ENCODE results near the gene LSMEM2.
"Not testable (repeated sequence)": the region's sequence is repeated elsewhere in the genome, so short reads cannot be mapped to it uniquely, and the experiment has no call there.

The LSMEM2 gene

DNA sequence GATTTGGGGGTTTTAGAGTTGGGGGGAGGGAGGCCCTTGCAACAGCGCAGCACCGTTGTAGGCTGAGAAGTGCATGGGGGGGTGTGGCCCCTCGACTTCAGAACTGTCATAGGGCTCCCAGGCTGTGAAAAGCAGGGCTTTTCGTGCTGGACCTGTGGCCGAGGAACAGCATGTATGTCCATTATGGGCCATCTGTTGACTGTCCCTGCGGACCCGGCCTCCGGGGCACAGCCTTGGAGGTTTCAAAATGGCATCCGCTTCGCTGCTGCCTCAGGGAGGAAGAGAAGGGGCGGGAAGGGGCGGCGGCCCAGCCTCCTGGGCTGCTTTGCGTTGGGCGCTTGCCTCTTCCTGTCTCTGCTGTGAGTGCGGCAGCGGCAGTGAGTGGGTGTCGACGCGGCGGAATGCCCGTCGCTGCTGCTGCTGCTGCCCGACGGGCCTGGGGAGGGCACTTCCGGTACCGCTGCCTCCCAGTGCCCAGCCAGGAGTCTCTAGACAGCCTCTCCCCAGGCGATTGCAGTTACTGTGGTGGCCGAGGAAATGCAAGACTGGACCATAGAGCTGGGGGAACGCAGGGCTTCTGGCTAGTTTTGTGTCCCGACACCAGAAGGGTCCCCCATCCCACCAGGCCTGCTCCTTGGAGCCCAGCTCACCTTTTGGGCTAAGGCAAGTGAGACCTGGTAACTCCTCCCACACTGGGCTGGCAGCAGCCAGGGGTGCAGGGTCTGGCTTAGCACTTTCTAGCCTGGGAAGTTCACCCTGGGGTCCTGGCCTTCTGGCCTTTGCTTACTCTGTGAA lies 40.9 kb upstream of the LSMEM2 start:
- H3K4me1 ChIP-seq (ENCODE audit: control insufficient read depth, insufficient read depth, low read length), result peaks cover 30% of the 10 kb centered on the region
- no peaks in the 10 kb centered on the region for H3K27me3 ChIP-seq (replicated peaks; ENCODE audit: control insufficient read depth, insufficient read depth, low read length)
- H3K9ac ChIP-seq (ENCODE audit: low read length), result peak overlapping the region; percentile 96
- H3K36me3 ChIP-seq (ENCODE audit: control insufficient read depth, insufficient read depth, low read length, severe bottlenecking), result no peaks in the 10 kb centered on the region
- peak overlapping the region; percentile 94 for H3K4me3 ChIP-seq (ENCODE audit: low read length)
- peak; percentile 93 for DNase-seq (ENCODE audit: low read depth)
- H3K9me3 ChIP-seq (ENCODE audit: control insufficient read depth, low read length), result no peaks in the 10 kb centered on the region

DNA sequence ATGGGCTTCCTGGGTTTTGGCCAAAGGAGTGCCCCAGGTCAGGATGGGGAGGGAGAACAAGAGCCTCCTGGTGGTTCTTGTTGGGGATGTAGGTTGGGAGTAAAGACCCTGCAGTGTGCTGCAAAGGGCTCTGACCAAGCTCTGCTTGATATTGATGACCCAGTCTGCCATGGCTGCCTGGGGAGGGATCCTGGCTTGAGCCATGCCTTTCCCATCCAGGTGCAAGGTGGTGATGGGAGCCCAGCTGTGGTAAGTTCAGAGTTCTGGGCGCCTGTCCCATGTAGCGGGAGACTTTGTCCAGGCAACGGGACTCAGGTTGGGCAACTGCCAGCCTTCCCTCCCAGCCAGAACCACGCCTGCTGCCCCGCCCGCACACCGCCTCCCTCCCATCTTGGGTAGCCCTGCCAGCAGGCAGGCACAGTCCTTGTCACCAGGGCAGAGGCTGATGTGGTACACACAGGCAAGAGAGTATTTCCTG lies 40.3 kb upstream of the LSMEM2 start:
- Histone ChIP-seq H3K27me3 (replicated peaks; ENCODE audit: control insufficient read depth, insufficient read depth, low read length) (no peaks in the 10 kb centered on the region), H3K9me3 (ENCODE audit: control insufficient read depth, low read length) (no peaks in the 10 kb centered on the region), H3K4me1 (ENCODE audit: control insufficient read depth, insufficient read depth, low read length) (peaks cover 36% of the 10 kb centered on the region), H3K36me3 (ENCODE audit: control insufficient read depth, insufficient read depth, low read length, severe bottlenecking) (no peaks in the 10 kb centered on the region), H3K9ac (ENCODE audit: low read length) (peak overlapping the region; percentile 96), H3K4me3 (ENCODE audit: low read length) (peak overlapping the region; percentile 94)
- peak; percentile 43 for DNase-seq (ENCODE audit: low read depth)

DNA sequence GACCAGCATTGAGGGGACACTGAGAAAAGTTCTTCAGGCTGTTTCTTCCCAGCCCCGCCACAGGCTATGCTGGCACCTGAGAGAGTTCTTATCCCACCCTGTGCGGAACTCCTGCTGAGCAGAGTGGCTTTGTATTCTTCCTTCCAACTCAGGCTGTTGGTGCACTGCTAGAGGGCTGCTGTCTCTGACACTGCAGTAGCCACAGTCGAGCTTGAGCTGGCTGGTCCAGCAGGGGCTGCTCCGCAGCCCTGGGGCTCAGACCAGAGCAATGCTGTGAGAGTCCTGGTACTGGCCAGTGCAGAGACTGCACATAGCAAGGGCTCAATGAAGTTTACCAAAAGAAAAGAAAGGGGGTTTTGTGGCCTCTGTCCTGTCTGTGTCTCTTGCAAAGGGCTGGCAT lies 39.2 kb upstream of the LSMEM2 start:
- H3K4me3 ChIP-seq (ENCODE audit: low read length), result no peak overlapping the region

DNA sequence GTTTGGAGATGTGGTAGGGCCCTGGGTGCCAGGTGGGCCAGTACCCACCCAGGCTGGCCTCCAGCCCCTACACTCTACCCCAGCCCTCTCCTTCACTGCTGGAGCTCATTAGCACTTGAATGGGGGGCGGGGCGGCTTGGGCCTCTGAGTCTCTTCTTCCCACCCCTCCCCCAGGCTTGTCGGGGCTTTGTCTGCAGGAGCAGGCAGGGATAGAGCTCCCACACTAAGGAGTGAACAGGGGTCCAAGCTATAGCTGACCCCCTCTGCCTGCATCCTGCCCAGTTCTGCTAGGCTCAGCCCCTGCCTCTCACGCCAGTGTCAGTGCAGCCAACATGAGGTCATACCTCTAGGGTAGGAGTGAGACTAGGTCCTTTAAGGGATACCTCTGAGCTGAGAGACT lies 37.7 kb upstream of the LSMEM2 start:
- H3K36me3 ChIP-seq (ENCODE audit: control insufficient read depth, insufficient read depth, low read length, severe bottlenecking), result no peaks in the 10 kb centered on the region
- no peak for DNase-seq (ENCODE audit: low read depth)
- no peak overlapping the region for H3K4me3 ChIP-seq (ENCODE audit: low read length)
- H3K27me3 ChIP-seq (replicated peaks; ENCODE audit: control insufficient read depth, insufficient read depth, low read length), result no peaks in the 10 kb centered on the region
- H3K9ac ChIP-seq (ENCODE audit: low read length), result no peak overlapping the region
- peaks cover 42% of the 10 kb centered on the region for H3K4me1 ChIP-seq (ENCODE audit: control insufficient read depth, insufficient read depth, low read length)
- H3K9me3 ChIP-seq (ENCODE audit: control insufficient read depth, low read length), result no peaks in the 10 kb centered on the region

More for the DNA sequence above, 39.2 kb upstream of the LSMEM2 start:
- H3K9ac ChIP-seq (ENCODE audit: low read length), result peak overlapping the region; percentile 5
- no peak for DNase-seq (ENCODE audit: low read depth)
- no peaks in the 10 kb centered on the region for H3K36me3 ChIP-seq (ENCODE audit: control insufficient read depth, insufficient read depth, low read length, severe bottlenecking)
- H3K9me3 ChIP-seq (ENCODE audit: control insufficient read depth, low read length), result no peaks in the 10 kb centered on the region
- no peaks in the 10 kb centered on the region for H3K27me3 ChIP-seq (replicated peaks; ENCODE audit: control insufficient read depth, insufficient read depth, low read length)
- peaks cover 39% of the 10 kb centered on the region for H3K4me1 ChIP-seq (ENCODE audit: control insufficient read depth, insufficient read depth, low read length)

DNA sequence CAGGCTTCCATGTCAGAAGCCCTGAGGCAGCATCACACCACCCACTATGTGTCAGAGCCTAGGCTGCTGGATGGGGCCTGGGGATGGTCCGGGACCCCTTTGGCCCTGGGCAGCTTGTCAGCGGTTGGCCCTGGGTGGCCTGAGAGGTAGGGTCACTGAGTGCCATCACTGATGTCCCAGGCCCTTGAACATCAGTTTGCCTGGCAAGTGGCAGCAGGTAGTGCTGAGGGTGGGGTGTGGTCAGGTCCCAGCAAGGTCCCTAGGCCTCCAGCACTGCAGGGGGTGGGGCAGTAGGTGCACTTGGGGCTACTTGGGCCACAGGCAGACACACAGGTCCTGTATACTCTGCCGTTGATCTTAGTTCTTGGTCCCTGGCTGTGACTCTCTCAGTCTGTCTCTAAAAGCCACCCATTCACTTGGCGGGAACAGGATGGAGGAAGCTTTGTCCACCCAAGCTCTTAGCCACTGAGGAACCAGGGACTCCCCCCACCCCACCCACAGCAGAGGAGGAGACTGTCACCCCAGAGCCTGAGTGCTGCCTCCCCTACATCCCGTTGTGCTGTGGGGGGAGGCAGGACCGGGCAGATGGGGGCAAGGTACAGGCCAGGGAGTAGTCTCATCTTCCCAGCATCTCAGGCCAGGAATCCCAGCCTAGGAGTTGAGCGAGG lies 37.0 kb upstream of the LSMEM2 start:
- Histone ChIP-seq H3K4me3 (ENCODE audit: low read length) (no peak overlapping the region), H3K9me3 (ENCODE audit: control insufficient read depth, low read length) (no peaks in the 10 kb centered on the region), H3K36me3 (ENCODE audit: control insufficient read depth, insufficient read depth, low read length, severe bottlenecking) (no peaks in the 10 kb centered on the region), H3K27me3 (replicated peaks; ENCODE audit: control insufficient read depth, insufficient read depth, low read length) (no peaks in the 10 kb centered on the region), H3K9ac (ENCODE audit: low read length) (peak overlapping the region; percentile 4), H3K4me1 (ENCODE audit: control insufficient read depth, insufficient read depth, low read length) (peaks cover 48% of the 10 kb centered on the region)
- DNase-seq (ENCODE audit: low read depth), result no peak

DNA sequence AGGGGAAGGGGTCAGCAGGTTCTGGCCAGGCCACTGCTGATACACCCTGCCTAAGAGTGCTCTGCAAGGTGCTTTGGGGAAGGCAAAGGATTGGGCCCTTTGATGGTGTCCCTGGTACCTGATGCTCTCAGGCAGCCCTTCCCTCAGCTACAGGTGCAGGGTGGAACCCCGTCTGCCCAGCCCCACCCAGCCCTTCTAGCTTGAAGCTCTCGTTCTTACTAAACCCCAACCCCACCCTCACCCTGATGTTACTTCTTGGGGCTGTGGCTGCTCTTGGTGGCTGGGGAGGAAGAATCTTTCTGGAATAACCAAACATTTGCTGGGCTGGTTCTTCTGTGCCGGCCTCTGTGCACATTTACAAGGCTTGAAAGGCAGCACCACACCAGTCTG lies 36.5 kb upstream of the LSMEM2 start:
- Histone ChIP-seq H3K4me3 (ENCODE audit: low read length) (no peak overlapping the region), H3K9me3 (ENCODE audit: control insufficient read depth, low read length) (no peaks in the 10 kb centered on the region), H3K36me3 (ENCODE audit: control insufficient read depth, insufficient read depth, low read length, severe bottlenecking) (no peaks in the 10 kb centered on the region), H3K9ac (ENCODE audit: low read length) (peak overlapping the region; percentile 53), H3K4me1 (ENCODE audit: control insufficient read depth, insufficient read depth, low read length) (peaks cover 49% of the 10 kb centered on the region), H3K27me3 (replicated peaks; ENCODE audit: control insufficient read depth, insufficient read depth, low read length) (no peaks in the 10 kb centered on the region)
- DNase-seq (ENCODE audit: low read depth), result no peak

DNA sequence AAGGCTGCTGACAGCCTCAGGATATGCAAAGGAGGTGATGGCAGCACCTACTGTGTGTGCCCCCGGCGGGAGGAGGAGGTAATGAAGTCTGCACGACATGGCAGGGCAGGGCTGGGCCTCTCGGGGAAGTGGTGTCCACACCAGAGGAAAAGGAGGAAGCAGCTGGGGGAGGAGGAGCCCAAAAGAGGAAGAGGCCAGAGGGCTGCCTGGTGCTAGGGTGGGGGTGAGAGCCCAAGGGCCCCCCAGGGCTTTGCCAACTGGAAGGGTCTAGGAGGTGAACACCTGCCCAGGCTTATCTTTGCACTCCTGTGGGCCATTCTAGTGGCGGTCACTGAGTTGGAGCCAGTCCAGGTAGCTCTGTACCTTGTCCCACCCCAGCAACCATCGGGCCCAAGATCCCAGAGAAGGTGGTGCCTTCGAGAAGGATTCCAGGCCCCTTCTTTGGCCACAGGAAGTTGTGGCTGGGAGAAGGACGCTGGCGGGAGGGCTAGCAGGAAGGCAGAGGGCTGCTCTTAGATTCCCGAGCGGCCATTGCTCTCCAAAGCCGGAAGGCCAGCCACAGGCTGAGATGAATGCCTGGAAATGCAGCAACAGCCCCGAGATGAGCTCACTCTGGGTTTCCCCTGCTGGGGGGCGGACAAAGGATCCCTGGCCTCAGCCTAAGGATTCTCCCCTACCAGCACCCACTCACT lies 35.9 kb upstream of the LSMEM2 start:
- no peaks in the 10 kb centered on the region for H3K27me3 ChIP-seq (replicated peaks; ENCODE audit: control insufficient read depth, insufficient read depth, low read length)
- H3K4me3 ChIP-seq (ENCODE audit: low read length), result no peak overlapping the region
- H3K9me3 ChIP-seq (ENCODE audit: control insufficient read depth, low read length), result no peaks in the 10 kb centered on the region
- peaks cover 50% of the 10 kb centered on the region for H3K4me1 ChIP-seq (ENCODE audit: control insufficient read depth, insufficient read depth, low read length)
- peak overlapping the region; percentile 53 for H3K9ac ChIP-seq (ENCODE audit: low read length)
- DNase-seq (ENCODE audit: low read depth), result no peak
- no peaks in the 10 kb centered on the region for H3K36me3 ChIP-seq (ENCODE audit: control insufficient read depth, insufficient read depth, low read length, severe bottlenecking)

DNA sequence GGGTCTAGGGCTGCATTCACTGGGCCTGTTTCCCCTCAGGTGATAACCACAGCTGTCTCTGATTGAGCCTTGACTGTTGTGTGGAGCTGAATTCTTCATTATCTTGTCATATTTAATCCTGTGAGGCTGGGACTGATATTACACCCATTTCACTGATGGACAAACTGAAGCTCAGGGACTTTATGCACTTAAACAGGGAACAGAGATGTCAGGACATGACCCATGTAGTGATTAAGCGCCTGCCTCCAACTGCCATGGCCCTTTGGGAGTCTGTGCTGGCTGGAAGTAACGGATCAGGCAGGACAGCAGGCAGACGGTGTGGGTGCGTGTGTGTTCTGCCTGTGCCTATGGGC lies 35.4 kb upstream of the LSMEM2 start:
- Histone ChIP-seq H3K9ac (ENCODE audit: low read length) (peak overlapping the region; percentile 53), H3K4me3 (ENCODE audit: low read length) (no peak overlapping the region), H3K9me3 (ENCODE audit: control insufficient read depth, low read length) (no peaks in the 10 kb centered on the region), H3K36me3 (ENCODE audit: control insufficient read depth, insufficient read depth, low read length, severe bottlenecking) (no peaks in the 10 kb centered on the region), H3K27me3 (replicated peaks; ENCODE audit: control insufficient read depth, insufficient read depth, low read length) (no peaks in the 10 kb centered on the region), H3K4me1 (ENCODE audit: control insufficient read depth, insufficient read depth, low read length) (peaks cover 51% of the 10 kb centered on the region)
- DNase-seq (ENCODE audit: low read depth), result no peak

DNA sequence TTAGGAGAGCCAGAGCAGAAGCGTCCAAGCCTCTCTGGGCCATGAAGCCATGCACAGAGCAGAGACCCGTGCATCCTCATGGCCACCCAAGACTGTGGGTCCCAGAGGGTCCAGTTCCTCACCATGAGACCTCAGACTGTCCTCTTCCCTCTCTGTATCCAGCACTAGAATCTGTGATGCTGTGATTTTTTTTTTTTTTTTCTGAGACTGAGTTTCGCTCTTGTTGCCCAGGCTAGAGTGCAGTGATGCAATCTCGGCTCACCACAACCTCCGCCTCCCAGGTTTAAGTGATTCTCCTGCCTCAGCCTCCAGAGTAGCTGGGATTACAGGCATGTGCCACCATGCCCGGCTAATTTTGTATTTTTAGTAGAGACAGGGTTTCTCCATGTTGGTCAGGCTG lies 34.1 kb upstream of the LSMEM2 start:
- H3K4me3 ChIP-seq (ENCODE audit: low read length); H3K9ac ChIP-seq (ENCODE audit: low read length); DNase-seq (ENCODE audit: low read depth); H3K27me3 ChIP-seq (replicated peaks; ENCODE audit: control insufficient read depth, insufficient read depth, low read length); H3K9me3 ChIP-seq (ENCODE audit: control insufficient read depth, low read length); H3K36me3 ChIP-seq (ENCODE audit: control insufficient read depth, insufficient read depth, low read length, severe bottlenecking): not testable (repeated sequence)
- peaks cover 55% of the 10 kb centered on the region for H3K4me1 ChIP-seq (ENCODE audit: control insufficient read depth, insufficient read depth, low read length)

DNA sequence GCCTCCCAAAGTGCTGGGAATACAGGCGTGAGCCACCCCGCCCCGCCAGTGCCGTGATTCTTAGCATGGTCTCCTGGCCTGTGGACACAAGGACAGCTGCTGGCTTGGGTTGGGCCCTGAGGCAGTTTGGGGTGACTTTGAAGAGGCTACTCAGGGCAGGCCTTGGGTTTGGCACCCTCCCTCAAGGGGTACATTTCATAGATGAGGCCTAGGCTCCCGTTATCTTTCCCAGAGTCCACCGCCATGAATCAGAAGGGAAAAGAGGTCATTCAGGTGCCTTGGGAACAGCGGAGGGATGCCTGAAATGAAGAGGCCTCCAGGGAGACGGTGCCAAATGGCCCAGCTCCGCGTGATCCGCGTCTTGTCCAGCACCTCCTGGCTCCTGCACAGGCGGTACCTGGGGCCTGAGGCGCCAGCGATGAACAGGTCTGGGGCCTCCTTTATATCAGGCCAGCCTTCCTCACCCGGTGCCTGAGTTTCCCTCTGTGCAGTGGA lies 33.6 kb upstream of the LSMEM2 start:
- no peak for DNase-seq (ENCODE audit: low read depth)
- no peaks in the 10 kb centered on the region for H3K9me3 ChIP-seq (ENCODE audit: control insufficient read depth, low read length)
- no peaks in the 10 kb centered on the region for H3K27me3 ChIP-seq (replicated peaks; ENCODE audit: control insufficient read depth, insufficient read depth, low read length)
- peak overlapping the region; percentile 80 for H3K9ac ChIP-seq (ENCODE audit: low read length)
- H3K36me3 ChIP-seq (ENCODE audit: control insufficient read depth, insufficient read depth, low read length, severe bottlenecking), result no peaks in the 10 kb centered on the region
- peaks cover 60% of the 10 kb centered on the region for H3K4me1 ChIP-seq (ENCODE audit: control insufficient read depth, insufficient read depth, low read length)
- peak overlapping the region; percentile 64 for H3K4me3 ChIP-seq (ENCODE audit: low read length)

DNA sequence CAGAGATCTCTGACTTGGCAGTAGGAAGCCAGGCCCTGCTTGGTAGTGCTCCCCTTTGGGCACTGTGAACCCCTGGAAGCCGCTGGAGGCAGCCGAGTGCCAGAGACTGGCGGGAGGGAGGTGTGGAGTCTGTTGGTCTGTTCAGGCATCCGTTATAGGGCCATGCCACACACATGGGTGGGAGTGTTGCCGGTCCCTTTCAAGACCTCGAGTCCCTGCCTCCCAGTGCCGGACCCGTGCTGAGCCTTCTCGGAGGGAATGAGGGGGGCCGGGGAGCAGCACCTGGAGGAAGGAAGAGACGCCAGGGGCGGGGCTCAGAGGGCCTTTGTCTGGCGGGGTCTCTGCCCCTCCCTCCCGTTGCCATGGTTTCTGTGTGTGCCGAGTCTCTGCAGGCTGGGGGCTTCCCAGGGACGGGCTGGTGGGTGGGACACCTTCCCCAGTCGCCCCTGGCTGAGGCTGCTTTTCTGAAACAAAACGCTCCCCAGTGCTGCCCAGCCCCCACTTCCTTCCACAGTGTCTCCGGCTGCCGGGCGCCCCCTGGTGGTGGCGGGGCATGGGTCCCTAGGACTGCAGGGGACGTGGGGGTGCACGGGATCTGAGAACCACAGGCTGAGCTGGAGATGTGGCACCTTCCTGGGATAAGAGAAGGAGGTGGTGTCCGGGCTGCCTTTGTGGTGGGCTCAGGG lies 32.9 kb upstream of the LSMEM2 start:
- Histone ChIP-seq H3K27me3 (replicated peaks; ENCODE audit: control insufficient read depth, insufficient read depth, low read length) (no peaks in the 10 kb centered on the region), H3K4me1 (ENCODE audit: control insufficient read depth, insufficient read depth, low read length) (peaks cover 61% of the 10 kb centered on the region), H3K9ac (ENCODE audit: low read length) (peak overlapping the region; percentile 80), H3K9me3 (ENCODE audit: control insufficient read depth, low read length) (no peaks in the 10 kb centered on the region), H3K36me3 (ENCODE audit: control insufficient read depth, insufficient read depth, low read length, severe bottlenecking) (no peaks in the 10 kb centered on the region), H3K4me3 (ENCODE audit: low read length) (peak overlapping the region; percentile 64)
- DNase-seq (ENCODE audit: low read depth), result peak; percentile 97
